Panc1 (cell line): Measurements from ENCODE around the gene EGR1.

Experiments used
- POLR2AphosphoS5 ChIP-seq: IDR thresholded peaks from 2 replicates; pipeline ENCODE4 v1.6.1; 2012; ENCODE audit warnings: mild to moderate bottlenecking, low read depth, low read length, moderate library complexity
- SIN3A ChIP-seq: IDR thresholded peaks from 2 replicates; pipeline ENCODE4 v1.6.1; 2012; ENCODE audit warnings: low read depth, mild to moderate bottlenecking, low read length, moderate library complexity, borderline replicate concordance; ENCODE audit not compliant: insufficient read depth
- TCF7L2 ChIP-seq: IDR thresholded peaks from 2 replicates; pipeline ENCODE4 v1.6.1; 2011; ENCODE audit warnings: mild to moderate bottlenecking, low read depth, low read length, inconsistent platforms
- TF ChIP-seq, protein P1 (sequence below): fragments of 450-650 bp; IDR thresholded peaks from 2 replicates; pipeline ENCODE4 v1.5.1; 2017; ENCODE audit warnings: mild to moderate bottlenecking
- TF ChIP-seq, protein P2 (sequence below), 2 experiments: IDR thresholded peaks; 2 replicates each; pipeline ENCODE4 v1.6.1; 2011 to 2012; ENCODE audit warnings: low read depth in 2 of 2, control low read depth in 1 of 2, low read length in 1 of 2, mild to moderate bottlenecking in 1 of 2, moderate library complexity in 1 of 2; ENCODE audit not compliant: insufficient read depth in 1 of 2

DNA sequence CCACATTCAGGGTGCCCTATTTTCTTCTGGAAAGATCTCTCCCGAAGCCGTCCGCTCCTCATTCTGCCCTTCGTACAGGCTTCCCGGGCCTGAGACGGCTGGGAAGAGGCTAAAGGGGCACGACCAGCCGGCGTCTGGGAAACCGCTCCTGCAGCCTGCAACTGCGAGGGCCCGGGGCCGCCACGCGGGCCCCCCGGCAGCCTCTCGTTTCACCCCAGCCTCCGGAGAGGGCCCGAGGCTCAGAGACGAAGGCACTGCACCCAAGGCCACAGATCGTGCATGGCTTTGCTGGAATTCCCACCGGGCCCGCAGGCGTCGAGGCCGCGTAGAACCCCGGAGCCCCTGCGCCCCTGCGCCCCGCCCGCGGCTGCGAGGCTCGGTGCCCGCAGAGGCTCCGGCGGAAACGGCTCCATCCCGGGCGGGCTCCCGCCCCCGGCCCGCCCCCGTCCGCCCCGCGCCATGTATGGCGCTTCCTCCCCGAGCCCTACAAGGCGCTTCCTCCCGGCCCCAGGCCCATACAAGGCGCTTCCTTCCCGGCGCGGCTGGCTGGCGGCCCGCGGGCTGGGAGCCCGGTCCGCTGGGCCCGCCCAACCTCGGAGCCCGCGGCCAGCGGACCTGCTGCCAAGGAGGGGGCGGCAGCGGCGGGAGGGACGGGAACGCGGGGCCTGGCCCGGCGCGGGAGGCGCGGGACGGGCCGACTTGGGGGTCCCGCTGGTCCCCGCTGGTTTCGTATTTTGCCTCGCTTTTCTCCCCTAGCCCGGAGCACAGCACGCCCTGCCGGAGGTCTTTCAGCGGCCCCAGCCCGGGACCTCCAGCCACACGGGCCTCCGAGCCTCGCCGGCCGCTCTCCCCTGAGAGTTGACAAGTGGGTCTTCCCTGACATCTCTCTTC, 26.6 kb downstream of the EGR1 start:
- TF ChIP-seq, protein P1, sequence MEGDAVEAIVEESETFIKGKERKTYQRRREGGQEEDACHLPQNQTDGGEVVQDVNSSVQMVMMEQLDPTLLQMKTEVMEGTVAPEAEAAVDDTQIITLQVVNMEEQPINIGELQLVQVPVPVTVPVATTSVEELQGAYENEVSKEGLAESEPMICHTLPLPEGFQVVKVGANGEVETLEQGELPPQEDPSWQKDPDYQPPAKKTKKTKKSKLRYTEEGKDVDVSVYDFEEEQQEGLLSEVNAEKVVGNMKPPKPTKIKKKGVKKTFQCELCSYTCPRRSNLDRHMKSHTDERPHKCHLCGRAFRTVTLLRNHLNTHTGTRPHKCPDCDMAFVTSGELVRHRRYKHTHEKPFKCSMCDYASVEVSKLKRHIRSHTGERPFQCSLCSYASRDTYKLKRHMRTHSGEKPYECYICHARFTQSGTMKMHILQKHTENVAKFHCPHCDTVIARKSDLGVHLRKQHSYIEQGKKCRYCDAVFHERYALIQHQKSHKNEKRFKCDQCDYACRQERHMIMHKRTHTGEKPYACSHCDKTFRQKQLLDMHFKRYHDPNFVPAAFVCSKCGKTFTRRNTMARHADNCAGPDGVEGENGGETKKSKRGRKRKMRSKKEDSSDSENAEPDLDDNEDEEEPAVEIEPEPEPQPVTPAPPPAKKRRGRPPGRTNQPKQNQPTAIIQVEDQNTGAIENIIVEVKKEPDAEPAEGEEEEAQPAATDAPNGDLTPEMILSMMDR, result no peak
- TF ChIP-seq POLR2AphosphoS5 (no peak), TCF7L2 (no peak), SIN3A (no peak)
- TF ChIP-seq, protein P2, sequence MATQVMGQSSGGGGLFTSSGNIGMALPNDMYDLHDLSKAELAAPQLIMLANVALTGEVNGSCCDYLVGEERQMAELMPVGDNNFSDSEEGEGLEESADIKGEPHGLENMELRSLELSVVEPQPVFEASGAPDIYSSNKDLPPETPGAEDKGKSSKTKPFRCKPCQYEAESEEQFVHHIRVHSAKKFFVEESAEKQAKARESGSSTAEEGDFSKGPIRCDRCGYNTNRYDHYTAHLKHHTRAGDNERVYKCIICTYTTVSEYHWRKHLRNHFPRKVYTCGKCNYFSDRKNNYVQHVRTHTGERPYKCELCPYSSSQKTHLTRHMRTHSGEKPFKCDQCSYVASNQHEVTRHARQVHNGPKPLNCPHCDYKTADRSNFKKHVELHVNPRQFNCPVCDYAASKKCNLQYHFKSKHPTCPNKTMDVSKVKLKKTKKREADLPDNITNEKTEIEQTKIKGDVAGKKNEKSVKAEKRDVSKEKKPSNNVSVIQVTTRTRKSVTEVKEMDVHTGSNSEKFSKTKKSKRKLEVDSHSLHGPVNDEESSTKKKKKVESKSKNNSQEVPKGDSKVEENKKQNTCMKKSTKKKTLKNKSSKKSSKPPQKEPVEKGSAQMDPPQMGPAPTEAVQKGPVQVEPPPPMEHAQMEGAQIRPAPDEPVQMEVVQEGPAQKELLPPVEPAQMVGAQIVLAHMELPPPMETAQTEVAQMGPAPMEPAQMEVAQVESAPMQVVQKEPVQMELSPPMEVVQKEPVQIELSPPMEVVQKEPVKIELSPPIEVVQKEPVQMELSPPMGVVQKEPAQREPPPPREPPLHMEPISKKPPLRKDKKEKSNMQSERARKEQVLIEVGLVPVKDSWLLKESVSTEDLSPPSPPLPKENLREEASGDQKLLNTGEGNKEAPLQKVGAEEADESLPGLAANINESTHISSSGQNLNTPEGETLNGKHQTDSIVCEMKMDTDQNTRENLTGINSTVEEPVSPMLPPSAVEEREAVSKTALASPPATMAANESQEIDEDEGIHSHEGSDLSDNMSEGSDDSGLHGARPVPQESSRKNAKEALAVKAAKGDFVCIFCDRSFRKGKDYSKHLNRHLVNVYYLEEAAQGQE (IDR thresholded peaks at IDR 0.05; ENCODE audit: insufficient read depth in 1 of 2, low read depth in 2 of 2, low read length in 1 of 2), result no peak
